Stimulated activated effector memory CD8-positive, alpha-beta T cell treated with anti-CD3 and anti-CD28 coated beads, Interleukin-12 subunit alpha, Interleukin-12 subunit beta, amount 100 ng/mL, for 72 hours (primary cell): ENCODE data around the gene UCN2.

ENCODE experiments used
- ATAC-seq: fragments of 150-1000 bp; cut with Tn5 transposase; 2 replicates; pipeline ENCODE4 v1.10.0; 2021
- DNase-seq, 2 donors: peaks; one replicate each; pipeline ENCODE4 v3.0.0; 2021 to 2022; ENCODE audit warnings: low spot score in 2 of 2
- H3K27ac Mint-ChIP-seq: one replicate; pipeline ENCODE4 v1.8.0; 2022; ENCODE audit warnings: mild to moderate bottlenecking, mixed read lengths
- H3K36me3 Mint-ChIP-seq: one replicate; pipeline ENCODE4 v1.8.0; 2022; ENCODE audit warnings: mild to moderate bottlenecking, mixed read lengths
- H3K4me1 Mint-ChIP-seq: one replicate; pipeline ENCODE4 v1.8.0; 2022; ENCODE audit warnings: mixed read lengths
- H3K4me3 Mint-ChIP-seq: one replicate; pipeline ENCODE4 v1.8.0; 2022; ENCODE audit warnings: mild to moderate bottlenecking, mixed read lengths
- H3K9me3 Mint-ChIP-seq: one replicate; pipeline ENCODE4 v1.8.0; 2022; ENCODE audit warnings: mixed read lengths

The UCN2 gene

DNA sequence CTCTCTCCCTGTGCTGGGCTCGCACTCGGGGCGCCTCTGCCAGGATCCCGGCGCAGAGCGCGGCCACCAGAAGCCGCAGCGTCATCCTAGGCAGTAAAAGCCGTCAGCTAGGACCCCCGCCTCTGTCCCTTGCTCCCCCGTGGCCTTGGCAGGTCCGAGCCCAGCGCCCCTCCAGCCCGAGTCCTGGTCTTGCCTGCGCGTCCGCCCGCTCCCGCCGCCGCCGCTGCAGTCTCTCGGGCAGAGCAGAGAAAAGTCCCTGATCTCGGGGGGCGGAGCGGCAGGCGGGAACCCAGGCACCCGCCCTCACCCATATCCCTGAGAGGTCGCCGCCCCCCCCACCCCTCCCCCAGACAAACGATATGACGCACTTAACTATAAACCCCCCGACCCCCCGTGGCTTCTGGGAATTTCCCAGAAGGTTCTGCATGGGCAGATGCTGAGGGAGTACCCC lies 31.5 kb upstream of the UCN2 start, which contains the start of gene COL7A1:
TSS of gene COL7A1 (minus strand) at position 255 of the 451 bp plus-strand sequence. CDS start at position 85, 170 bp downstream.
- Mint-ChIP-seq H3K27ac (peak within 1 kb of the TSS; percentile 53), H3K4me1 (peaks cover 24% of the 10 kb centered on the region), H3K4me3 (peak within 1 kb of the TSS; percentile 30), H3K9me3 (no peaks in the 10 kb centered on the region), H3K36me3 (peaks cover 32% of the 10 kb centered on the region)
- DNase-seq: no peak
- no peak for ATAC-seq

DNA sequence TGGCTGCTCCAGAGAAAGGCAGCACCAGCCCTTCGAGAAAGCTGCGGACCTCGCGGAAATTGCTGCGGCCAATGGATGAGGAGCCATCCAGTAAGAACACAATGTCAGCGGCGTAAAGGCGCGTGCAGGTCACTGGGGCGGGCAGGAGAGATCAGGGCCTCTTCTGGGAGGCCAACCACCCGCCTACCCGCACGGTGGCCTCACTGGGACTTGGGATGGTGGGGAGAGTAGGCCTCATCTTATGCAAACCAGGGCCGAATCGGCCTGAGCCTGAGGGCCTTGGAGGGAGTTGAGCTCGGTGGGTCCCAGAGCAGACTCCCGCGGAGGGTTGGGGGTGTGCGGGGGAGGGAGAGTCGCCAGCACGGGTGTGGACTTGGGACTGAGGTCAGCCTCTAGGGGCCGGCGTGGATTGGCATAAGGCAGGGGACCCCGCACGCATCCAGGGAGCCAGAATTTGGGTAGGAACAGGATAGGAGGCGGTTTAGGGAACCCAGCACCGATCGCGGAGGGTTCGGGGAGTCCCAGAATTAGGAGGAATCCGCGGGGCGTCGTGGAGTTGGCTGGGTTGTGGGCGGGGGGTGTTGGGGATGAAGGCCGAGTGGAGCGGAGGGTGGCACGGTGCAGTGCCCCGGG lies 31.0 kb upstream of the UCN2 start:
- Mint-ChIP-seq H3K27ac (no peak overlapping the region), H3K4me1 (peaks cover 24% of the 10 kb centered on the region), H3K4me3 (peak overlapping the region; percentile 30), H3K9me3 (no peaks in the 10 kb centered on the region), H3K36me3 (peaks cover 26% of the 10 kb centered on the region)
- DNase-seq (no peak), ATAC-seq (no peak)

DNA sequence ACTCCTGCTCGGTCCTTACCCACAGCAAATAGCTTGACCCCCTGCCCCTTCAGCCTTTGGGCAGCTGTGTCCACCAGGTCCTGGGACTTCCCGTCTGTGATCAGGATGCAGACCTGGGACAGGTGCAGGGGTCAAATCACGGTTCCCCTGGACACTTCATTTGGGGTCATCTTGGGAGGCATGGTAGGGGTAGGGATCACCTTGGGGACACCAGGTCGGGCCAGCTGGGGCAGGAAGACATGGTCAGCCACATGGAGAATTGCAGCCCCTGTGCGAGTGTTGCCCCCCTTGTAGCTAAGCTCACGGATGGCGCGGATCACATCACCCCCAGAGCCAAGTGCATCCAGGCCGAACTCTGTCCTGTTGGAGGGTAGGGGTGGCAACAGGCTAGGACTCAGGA lies 29.8 kb upstream of the UCN2 start:
- ATAC-seq: no peak
- Mint-ChIP-seq H3K4me1 (peaks cover 30% of the 10 kb centered on the region), H3K4me3 (no peak overlapping the region), H3K27ac (no peak overlapping the region), H3K36me3 (peaks cover 18% of the 10 kb centered on the region), H3K9me3 (no peaks in the 10 kb centered on the region)
- DNase-seq: no peak

DNA sequence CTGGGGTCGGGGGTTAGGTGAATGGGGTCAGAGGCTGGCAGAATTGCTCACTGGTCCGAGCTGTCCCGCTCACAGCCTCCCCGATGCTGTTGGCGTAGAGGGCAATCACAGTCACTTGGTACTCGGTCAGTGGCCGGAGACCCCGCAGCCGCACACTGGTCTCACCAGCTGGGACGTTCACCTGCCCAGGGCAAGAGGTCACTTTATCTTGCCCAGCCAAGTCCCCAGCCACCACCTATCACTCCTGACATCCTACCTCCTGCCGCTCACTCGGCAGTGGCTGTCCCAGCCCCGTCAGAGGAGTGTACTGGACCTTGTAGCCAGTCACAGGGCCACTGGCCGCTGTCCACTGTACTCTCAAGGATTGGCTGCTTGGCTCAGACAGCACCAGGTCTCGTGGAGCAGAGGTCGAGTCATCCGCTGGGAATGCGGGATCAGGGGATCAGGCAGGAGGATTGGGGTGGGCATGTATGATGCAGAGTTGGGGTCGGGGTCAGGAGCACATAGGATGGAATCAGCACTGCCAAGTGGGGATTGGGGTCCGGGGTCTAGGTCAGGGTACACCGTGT lies 29.0 kb upstream of the UCN2 start:
- Mint-ChIP-seq H3K9me3 (no peaks in the 10 kb centered on the region), H3K27ac (no peak overlapping the region)
- DNase-seq: no peak

DNA sequence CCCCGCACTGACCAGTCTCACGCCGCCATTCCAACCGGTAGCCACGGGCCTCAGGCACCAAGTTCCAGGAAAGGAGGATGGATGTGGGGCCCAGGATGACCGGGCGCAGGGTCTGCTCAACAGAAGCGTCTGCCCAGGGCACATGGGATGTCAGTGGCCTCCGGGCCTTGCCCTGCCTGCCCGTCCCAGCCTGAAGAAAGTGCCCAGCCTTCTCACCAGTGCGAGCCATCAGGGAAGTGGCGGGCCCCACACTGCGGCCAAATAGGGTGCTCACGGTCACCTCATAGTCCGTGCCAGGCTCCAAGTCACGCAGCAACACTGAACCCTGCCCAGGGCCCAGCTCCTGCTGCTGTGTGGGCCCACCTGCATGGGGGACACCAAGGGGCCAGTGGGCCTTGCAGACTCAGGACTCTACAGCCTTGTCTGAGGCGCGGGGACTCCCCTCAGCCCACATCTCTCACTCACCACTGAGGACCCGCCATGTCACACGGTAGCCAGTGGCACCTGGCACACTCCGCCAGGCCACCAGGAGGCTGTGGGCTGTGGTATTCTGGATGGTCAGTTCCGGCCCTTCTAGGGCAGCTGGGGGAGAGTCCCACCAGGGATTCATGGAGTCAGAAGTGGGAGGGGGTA lies 28.4 kb upstream of the UCN2 start:
- H3K4me1 Mint-ChIP-seq: peaks cover 33% of the 10 kb centered on the region
- no peak for DNase-seq
- H3K27ac Mint-ChIP-seq: no peak overlapping the region
- H3K4me3 Mint-ChIP-seq: no peak overlapping the region
- ATAC-seq: no peak
- H3K36me3 Mint-ChIP-seq: peaks cover 12% of the 10 kb centered on the region
- H3K9me3 Mint-ChIP-seq: no peaks in the 10 kb centered on the region

More for the DNA sequence above, 29.0 kb upstream of the UCN2 start:
- Mint-ChIP-seq H3K4me3 (no peak overlapping the region), H3K36me3 (peaks cover 12% of the 10 kb centered on the region), H3K4me1 (peaks cover 36% of the 10 kb centered on the region)
- no peak for ATAC-seq

DNA sequence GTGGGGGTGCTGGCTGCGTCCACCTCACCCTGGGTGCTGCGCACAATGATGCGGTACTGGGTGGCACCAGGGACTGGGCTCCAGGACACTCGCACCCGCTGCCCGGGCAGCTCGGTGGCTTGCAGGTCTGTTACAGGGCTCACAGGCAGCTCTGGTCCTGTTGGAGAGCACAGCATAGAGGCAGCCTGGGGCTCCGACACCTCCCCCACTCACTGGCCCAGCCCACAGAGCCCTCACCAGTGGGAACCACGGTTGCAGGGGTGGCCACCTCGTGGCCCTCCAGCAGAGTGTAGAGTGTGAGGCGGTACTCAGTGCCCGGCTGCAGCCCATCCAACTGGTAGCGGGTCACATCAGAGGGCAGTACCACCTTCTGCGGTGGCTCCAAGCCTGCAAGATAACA lies 27.9 kb upstream of the UCN2 start:
- ATAC-seq: no peak
- Mint-ChIP-seq H3K4me1 (peaks cover 29% of the 10 kb centered on the region), H3K4me3 (no peak overlapping the region), H3K9me3 (no peaks in the 10 kb centered on the region), H3K36me3 (peaks cover 8% of the 10 kb centered on the region), H3K27ac (no peak overlapping the region)
- no peak for DNase-seq

DNA sequence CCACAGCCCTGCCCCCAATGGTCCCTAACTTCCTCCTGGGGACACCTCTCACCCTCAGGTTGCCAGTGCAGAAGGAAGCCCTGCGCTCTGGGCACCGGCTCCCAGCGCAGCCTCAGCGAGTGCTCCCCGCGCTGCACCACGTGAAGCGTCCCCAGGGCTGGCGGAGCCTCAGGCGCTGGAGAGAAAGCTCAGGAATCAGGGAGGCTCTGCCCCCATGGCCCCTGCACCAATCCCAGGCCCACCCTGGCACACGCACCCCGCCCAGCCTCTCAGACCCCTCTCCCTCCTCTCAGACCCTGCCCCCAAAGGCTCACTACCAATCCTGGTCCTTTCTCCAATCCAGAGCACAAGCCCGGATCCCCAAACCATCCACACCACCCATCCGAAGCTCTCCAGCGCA lies 24.6 kb upstream of the UCN2 start:
- Mint-ChIP-seq H3K9me3 (no peaks in the 10 kb centered on the region), H3K4me1 (peaks cover 16% of the 10 kb centered on the region), H3K27ac (no peak overlapping the region), H3K36me3 (no peaks in the 10 kb centered on the region), H3K4me3 (no peak overlapping the region)
- no peak for ATAC-seq
- DNase-seq: no peak

DNA sequence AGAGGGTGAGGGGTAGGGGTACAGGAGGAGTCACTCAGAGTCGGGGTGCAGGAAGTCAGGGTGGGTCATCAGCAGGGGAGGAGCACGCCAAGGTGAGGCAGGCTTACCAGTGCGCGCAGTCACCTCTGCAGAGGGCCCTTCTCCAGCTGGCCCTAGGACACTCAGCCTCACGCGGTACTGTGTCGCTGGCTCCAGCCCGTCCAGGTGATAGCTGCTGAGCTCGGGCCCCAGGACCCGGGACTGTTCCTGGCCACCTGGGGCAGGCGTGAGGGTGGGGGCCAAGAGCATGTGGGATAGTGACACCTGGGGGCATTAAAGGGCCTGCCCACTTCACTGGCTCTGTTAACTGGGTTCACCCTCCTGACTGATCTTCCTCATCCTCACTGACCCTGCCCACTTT lies 24.1 kb upstream of the UCN2 start:
- no peaks in the 10 kb centered on the region for H3K9me3 Mint-ChIP-seq
- no peak overlapping the region for H3K27ac Mint-ChIP-seq
- peaks cover 16% of the 10 kb centered on the region for H3K4me1 Mint-ChIP-seq
- no peak overlapping the region for H3K4me3 Mint-ChIP-seq
- ATAC-seq (no peak), DNase-seq (no peak)
- no peaks in the 10 kb centered on the region for H3K36me3 Mint-ChIP-seq

DNA sequence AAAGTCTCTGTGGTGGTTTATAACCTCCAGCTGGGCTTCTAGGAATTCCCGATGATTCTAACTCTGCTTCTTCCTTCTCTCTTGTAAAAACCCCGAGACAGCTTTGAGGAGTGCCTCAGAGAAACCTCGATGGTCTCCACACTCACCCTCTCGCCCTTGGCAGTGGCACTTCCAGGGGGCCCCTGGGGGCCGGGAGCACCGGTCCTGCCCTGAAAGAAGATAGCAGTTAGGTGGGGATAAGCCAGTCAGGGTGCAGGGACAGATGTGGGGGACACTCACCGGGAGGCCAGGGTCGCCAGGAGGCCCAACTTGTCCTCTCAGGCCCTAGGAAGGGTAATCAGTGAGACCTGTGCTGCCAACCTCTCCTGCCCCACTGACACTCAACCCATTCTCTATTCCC lies 21.8 kb upstream of the UCN2 start:
- Mint-ChIP-seq H3K27ac (no peak overlapping the region), H3K4me3 (no peak overlapping the region), H3K4me1 (peaks cover 16% of the 10 kb centered on the region), H3K36me3 (no peaks in the 10 kb centered on the region), H3K9me3 (no peaks in the 10 kb centered on the region)
- DNase-seq (no peak), ATAC-seq (no peak)

DNA sequence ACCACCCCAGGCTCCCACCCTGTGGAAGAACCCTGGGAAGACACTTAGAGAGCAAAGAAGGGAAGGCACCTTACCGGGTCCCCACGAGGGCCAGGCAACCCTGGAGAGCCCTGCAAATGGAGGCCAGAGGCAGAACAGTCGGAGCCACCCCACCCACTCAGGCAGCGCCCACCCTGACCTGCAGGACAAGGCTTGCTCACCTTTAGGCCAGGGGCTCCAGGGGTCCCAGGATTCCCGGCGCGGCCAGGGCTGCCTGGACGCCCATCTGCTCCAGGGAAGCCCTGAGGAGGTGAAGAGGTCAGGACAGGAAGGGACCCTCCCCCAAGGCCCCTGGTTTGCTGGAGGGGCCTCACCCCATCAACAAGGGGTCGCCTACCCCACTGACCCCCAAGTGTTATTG lies 21.3 kb upstream of the UCN2 start:
- peak overlapping the region; percentile 54 for H3K27ac Mint-ChIP-seq
- no peak for ATAC-seq
- no peaks in the 10 kb centered on the region for H3K9me3 Mint-ChIP-seq
- no peaks in the 10 kb centered on the region for H3K36me3 Mint-ChIP-seq
- H3K4me1 Mint-ChIP-seq: peaks cover 16% of the 10 kb centered on the region
- no peak overlapping the region for H3K4me3 Mint-ChIP-seq
- DNase-seq: no peak

DNA sequence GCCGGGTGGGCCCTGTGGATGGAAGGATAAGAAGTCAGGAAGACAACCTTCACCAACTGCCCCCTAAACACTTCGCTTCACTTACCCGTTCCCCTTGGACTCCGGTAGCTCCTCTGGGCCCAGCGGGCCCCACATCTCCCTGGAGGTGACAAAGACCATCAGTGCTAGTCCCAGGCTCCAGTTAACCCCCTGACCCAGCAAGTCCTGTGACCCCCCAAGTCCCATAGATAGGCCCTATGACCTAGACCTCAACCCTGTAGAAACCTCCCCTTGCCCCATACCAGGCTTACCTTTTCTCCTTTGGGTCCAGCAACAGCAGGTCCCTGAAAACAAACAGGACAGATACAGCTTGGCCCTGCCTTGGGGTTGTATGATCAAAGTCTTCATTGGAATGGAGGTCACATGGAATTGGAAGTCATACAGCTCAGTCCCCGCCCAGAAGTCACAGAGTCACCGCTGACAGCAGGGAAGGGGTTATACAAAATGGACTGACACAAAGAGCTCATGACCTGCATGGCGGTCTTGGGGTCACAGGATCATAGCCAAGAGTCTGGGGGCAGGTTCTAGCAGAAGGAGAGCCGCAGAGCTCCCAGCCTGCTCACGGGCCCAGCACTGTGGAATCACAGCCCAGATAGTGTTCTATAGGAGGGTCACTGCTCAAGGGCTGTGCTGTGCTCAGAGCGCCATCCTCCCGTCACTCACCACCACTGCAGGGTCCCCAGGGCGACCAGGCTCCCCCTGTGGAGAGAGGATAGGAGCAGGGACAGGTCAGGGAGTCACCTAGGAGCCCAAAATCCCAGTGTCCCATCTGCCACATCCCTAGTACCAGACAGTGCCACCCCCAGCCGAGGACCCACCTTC lies 18.3 kb upstream of the UCN2 start:
- no peaks in the 10 kb centered on the region for H3K9me3 Mint-ChIP-seq
- ATAC-seq: no peak
- no peak for DNase-seq
- H3K4me1 Mint-ChIP-seq: no peaks in the 10 kb centered on the region
- H3K27ac Mint-ChIP-seq: peak overlapping the region; percentile 86
- no peaks in the 10 kb centered on the region for H3K36me3 Mint-ChIP-seq
- no peak overlapping the region for H3K4me3 Mint-ChIP-seq

DNA sequence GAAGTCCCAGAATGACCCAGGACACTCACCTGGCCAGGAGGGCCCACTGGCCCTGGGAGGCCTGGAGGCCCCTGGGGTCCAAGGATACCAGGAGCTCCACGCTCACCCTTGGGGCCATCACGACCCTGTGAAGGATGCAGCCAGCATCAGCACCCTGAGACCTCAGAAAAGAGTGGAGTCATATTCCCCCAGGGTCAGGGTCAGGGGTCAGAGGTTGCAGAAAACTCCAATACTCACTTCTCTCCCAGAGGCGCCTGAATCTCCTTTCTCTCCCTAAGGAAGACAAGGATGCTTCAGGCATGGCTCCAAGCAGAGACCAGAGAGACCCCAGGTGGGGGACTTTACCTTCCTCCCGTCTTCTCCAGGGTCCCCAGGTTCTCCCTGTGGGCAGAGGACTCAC lies 13.1 kb upstream of the UCN2 start:
- H3K27ac Mint-ChIP-seq: no peak overlapping the region
- H3K9me3 Mint-ChIP-seq: no peaks in the 10 kb centered on the region
- no peak overlapping the region for H3K4me3 Mint-ChIP-seq
- H3K4me1 Mint-ChIP-seq: no peaks in the 10 kb centered on the region
- ATAC-seq: no peak
- H3K36me3 Mint-ChIP-seq: no peaks in the 10 kb centered on the region
- DNase-seq: no peak

DNA sequence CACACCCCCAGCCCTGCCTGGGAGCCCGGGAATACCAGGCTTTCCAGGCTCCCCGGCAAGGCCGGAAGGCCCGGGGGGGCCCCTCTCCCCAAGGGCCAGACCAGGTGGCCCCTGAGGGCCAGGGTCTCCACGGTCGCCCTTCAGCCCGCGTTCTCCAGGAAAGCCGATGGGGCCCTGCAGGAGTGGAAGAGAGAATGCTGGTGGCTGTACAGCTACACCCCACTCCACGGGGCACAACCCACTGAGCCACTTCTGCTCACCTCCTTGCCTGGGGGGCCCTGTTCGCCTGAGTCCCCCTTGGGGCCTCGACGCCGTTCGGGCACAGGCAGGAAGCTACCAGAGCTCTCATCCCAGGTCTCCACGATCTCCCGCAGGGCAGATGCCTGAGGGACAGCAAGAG lies 11.8 kb upstream of the UCN2 start:
- no peaks in the 10 kb centered on the region for H3K9me3 Mint-ChIP-seq
- H3K4me3 Mint-ChIP-seq: no peak overlapping the region
- no peak overlapping the region for H3K27ac Mint-ChIP-seq
- DNase-seq (no peak), ATAC-seq (no peak)
- no peaks in the 10 kb centered on the region for H3K36me3 Mint-ChIP-seq
- H3K4me1 Mint-ChIP-seq: no peaks in the 10 kb centered on the region

DNA sequence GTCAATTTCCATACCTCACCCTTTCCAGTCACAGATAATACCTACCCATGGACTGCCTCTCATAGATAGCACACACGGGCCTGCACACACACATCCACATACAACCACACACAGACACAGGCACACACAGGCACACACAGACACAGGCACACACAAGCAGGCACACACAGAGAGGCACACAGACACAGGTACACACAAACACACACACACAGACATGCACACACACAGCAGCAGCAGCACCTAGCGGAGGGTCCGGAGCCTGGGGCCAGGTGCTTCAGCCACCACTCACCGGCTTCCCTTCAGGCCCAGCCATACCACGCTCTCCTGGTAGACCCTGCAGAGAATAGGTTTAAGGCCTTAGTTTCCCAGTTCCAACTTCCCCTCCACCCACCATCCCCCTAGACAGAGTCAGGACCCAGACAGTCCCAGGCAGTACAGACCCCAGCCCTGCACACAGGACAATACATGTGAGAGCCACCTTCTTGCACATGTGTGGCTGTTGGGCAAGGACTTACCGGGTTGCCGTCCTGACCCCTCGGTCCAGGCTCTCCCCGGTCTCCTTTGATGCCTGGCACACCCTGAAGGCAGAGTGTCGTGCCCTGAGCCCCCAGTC lies 10.5 kb upstream of the UCN2 start:
- no peak for ATAC-seq
- no peak overlapping the region for H3K27ac Mint-ChIP-seq
- no peaks in the 10 kb centered on the region for H3K9me3 Mint-ChIP-seq
- no peak for DNase-seq
- H3K4me1 Mint-ChIP-seq: no peaks in the 10 kb centered on the region
- no peaks in the 10 kb centered on the region for H3K36me3 Mint-ChIP-seq
- H3K4me3 Mint-ChIP-seq: no peak overlapping the region

DNA sequence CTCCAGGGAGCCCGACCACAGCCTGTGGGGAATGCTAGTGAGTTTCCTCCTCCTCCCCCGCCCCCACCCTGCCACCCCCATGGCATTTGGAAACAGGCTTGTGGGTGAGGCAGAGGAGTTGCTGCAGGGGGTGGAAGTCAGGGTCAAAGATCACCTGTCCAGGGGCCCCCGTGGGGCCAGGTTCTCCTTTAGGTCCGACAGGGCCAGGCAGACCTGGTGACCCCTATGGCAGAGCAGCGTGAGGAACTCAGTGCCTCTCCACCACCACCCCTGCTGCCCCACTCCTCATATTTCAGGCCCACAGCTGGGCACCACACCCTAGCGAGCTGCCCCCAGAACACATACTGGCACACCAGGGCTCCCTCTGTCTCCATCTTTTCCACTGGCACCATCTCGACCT lies 8.9 kb upstream of the UCN2 start:
- peak overlapping the region; percentile 43 for H3K27ac Mint-ChIP-seq
- DNase-seq (no peak), ATAC-seq (no peak)
- H3K36me3 Mint-ChIP-seq: no peaks in the 10 kb centered on the region
- peaks cover 6% of the 10 kb centered on the region for H3K4me1 Mint-ChIP-seq
- no peak overlapping the region for H3K4me3 Mint-ChIP-seq
- H3K9me3 Mint-ChIP-seq: no peaks in the 10 kb centered on the region
